AG08396 (cell line): ENCODE results near the gene POT1.

Source experiments
- DNase-seq: peaks from one replicate; pipeline ENCODE4 v3.0.0; 2012; ENCODE audit warnings: low spot score, mixed read lengths

Gene POT1

DNA sequence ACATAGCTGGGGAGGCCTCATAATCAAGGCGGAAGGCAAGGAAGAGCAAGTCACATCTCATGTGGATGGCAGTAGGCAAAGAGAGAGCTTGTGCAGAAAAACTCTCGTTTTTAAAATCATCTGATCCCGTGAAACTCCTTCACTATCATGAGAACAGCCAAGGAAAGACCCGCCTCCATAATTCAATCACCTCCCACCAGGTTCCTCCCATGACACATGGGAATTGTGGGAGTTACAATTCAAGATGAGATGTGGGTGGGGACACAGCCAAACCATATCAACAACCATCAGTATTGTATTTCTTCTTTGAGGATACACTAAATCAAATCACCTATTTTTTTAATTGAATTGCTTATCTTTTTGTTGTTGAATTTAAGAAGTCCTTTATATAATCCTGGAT lies 16.7 kb downstream of the POT1 start:
- DNase-seq, result no peak

DNA sequence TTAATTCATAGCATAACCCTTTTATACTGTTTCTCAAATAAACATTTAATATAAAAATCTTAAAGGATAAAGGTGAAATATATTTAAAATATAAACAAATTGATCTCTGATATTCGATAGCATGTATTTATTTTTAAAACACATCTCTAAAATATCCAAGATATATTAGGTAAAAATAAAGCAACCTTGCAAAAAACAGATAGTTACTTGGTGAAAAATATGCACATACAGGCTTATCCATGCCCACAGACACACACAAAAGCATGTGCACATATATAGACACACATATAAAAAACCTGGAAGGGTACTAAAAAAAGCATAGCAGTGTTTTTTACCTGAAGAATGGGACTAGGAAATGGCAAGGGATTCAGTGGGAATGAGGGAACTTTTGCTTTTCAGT lies 19.8 kb downstream of the POT1 start:
- no peak for DNase-seq

DNA sequence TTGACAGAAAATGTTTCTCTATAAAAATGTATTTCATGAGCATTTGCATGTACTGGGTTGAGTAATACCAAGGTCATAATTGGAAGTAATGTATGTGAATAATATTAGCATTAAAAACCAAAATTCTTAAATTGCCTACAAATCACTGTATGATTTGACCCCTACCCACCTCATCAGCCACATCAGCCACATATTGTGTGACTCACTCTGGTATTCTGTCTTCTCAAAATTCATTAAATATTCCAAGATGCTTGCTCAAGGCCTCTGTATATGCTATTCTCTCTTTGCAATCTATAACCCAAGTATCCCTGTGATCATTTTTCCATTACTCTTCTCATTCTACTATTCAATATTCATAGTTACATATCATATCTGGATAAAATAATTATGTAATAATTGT lies 21.4 kb downstream of the POT1 start:
- peak; percentile 3 for DNase-seq

DNA sequence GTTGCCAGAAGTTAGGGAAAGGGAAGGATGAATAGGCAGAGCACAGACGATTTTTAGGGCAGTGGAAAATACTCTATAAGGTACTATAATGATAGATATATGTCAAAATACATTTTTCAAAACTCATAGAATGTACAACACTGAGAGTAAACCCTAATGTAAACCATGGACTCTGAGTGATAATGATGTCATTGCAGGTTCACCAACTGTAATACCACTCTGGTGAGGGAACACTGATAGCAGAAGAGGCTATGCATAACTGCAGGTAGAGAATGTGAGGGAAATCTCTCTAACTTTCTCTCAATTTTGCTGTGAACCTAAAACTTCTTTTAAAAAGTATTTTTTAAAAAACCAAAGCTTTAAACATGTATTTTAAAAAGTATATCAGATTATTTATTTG lies 22.1 kb downstream of the POT1 start:
- DNase-seq, result no peak

DNA sequence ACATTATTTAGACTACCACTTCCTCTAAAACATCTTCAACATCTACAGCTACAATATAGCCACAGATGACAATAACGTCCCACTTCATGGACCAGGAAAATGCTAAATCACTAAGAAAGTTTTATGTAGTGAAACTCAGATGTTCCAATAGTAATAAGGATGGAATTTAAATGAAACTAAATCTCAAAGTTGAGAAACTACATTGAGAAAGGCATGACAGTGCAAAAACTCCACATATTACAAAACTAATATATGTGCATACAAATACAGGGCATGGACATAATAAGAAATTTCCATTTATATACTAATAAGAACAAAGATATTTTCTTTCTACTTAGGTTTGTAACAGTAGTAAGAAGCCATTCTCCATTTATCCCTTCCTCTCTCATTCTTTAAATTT lies 31.1 kb downstream of the POT1 start:
- DNase-seq, result no peak

DNA sequence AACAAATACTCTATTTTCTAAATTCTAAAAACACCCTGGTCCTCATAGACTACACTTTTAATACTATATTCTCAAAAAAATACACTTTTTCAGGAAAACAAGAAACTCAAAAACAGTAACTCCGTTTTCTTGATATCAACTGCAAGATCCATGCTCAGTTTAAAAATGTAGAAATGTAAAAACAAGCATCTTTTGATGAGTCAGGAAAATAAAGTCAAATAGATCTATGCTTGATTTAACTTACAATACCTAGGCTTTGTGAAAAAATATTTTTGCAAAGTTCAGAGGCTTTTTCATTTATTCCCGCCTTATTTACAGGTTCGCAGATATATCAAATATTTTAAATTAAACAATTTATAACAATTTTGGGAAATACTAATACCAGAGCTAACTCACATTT lies 33.6 kb downstream of the POT1 start:
- DNase-seq, result no peak

DNA sequence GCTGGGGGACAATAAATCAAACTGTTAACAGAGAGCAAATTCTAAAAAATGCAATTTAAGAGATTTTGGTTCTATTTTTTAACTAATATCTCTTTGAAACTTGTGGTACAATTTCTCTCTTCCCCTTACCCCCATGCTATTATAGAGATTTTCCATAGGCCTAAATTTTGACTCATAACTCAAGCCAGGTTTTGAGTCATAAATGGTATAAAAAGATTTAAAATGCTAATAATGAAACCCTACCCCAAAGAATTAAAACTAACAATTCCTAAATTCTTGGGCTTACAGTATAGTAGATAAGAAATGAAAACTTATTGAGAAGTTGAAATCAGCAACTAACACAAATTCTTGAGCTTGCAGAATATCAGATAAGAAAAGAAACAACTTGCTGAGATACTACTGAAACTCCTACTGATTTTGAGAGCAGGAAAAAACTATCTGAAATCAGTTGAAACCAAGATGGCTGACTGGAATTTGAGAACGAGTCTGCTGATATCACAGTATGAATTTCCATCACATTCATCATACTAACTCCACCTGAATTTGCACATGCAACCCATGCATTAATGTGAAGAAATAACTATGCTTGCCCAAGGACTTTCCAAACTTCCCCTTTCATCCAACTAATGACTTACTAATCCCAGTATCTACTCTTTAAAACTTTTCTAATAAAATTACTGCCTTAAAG lies 36.3 kb downstream of the POT1 start:
- no peak for DNase-seq

DNA sequence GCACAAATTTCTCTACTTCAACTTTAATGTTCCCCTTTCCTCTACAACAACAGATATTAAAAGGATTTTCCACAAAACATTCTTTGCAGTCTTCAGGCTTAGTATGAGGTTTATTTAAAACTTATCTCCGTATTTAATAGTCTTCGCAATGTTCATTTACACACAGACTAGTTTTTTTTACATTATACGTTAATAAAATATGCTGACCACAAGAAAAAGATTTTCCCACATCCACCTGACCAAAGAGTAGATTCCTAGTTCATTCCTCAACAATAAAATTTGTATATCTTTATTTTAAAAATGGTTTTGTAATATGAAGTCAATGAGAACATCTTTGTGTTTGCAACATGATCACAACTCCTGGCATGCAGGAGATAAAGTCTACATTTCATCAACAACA lies 42.4 kb downstream of the POT1 start:
- no peak for DNase-seq

DNA sequence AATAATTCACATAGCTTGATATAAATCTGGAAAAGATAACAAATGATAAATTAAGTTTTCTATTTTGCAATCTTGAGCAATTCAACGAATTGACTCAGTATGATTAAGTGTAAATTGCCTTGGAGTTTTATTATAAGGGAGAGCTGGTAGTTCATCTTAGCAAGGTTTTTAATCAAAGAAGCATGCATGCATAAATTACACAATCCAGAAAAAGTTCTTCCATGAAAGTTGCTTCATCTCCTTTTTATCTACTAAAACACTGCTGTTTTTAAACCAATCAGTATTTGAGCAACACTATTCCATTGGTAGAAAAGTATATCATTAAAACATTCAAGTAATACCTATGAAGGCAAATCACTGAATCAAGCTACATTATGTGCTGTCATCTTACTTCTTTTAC lies 47.6 kb downstream of the POT1 start:
- no peak for DNase-seq

DNA sequence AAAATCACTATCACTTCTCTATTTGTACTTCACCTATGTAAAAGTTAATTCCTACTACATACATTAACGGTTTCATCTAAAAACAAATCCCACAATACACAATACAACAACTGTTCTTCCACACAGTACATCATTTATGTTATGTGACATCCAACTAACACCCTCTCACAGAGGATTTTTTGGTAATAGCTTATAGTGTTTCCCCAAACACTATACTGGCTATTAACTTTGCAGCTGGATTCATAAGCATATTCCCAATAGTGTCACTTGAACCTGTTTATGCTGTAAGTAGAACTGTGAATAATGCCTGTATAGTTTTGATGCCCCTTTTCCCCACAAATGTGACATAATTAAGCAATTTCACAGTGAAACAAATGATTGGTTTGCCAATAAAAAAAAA lies 49.9 kb downstream of the POT1 start:
- DNase-seq, result no peak

DNA sequence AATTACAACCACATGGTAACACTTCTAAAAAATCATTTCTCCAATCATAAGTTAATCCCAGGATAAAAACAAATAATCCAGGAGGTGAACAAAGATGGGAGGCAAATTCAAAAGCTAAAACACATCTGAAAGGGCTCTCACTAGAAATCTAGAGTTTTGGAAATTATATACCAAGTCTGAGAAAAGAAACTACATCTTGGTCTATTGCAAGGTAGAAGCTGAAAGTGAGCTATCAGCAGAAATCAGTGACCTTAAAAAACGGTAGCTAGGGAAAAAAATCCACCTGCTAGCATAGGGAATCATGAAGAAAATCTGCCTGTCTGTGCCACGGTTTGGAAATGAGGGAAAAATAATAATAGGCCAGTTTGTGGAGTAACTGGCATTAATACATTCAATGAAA lies 50.5 kb downstream of the POT1 start:
- DNase-seq, result no peak

DNA sequence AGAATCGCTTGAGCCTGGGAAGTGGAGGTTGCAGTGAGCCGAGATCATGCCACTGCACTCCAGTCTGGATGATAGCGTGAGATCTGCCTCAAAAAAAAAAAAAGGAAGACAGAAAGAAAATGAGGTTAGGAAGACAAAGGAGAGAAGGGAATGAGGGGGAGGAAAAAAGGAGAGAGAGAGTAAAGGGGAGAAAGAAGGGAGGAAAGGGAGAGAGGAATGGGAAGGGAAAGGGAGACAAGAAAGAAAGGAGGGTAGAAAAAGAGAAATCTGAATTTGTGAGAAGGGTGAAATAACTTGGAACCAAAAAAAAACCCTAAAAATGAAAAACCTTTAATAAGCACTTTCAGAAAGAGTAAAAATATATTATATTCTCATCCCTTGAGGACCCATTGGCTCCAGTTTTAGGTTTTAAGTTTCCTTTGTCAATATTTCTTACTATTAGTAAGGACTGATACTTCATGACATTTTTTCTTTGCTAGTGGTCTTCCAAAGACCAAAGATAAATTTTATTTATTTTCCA lies 54.9 kb downstream of the POT1 start:
- DNase-seq, result no peak

DNA sequence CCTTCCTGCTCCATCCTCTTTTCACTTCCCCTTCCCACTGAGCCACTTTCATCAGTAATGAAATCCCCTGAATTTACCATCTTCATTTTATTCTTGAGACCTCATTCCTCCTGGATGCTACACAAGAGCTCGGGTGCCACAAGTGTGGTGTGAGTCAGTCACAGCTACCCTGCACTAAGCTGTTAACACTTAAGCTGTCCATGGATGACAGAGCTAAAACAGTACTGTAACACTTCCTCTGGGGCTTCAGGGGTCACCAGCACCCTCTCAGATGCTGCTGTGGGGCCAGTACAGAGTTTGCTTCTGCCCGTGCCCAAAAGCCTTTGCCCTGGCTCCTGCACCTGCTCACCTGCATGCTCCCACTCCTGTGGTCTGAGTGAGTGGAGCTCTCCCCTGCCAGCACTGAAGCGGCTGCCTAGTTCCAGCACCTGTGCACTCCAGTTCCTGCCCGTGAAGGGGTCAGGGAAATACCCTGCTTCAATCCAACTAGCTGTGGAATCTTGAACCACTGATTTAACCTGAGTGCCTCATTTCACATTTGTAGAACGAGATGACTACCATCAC lies 71.9 kb downstream of the POT1 start:
- no peak for DNase-seq

DNA sequence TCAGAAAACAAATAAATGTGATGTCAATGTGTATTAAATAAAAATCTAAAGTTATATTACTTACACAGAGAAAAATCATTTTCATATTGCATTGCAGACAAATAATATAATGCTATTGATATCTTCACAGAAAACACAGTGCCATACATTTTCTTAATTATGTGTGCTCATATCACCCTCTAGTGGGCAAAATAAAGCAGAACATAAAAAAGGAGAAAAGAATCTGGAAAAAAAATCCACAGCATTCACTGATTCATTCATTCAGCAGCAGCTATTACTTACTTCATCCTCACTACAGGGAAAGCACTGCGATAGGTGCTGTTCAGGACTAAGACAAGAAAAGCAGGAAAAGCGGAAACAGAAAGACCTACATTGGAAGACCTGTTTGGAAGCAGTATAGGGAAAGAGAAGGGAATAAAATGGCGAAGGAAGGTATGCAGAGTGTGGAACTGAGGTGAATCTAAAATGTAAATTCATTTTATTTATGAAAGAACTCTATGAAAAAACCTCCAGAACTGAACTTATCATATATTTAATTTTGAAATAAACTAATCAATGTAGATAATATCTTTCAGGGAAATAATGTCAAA lies 73.2 kb downstream of the POT1 start:
- peak; percentile 12 for DNase-seq

DNA sequence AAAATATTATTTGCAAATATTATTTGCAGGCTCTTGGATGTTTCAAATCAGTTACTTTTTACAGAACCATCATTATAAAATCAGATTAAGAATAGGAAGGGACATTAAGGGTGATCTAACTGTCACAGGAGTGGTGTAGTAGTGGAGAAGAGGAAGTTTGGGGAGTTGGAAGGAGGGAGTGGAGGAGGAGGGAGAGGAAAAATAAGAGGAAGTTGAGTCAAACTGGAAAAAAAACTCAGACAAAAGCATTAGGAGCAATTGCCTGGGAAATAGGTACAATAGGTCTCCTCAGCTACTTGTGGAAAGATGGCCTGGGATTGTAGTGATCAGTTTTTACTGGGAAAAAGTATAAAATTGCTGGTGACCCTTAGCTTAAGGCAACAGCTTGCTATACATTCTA lies 86.3 kb downstream of the POT1 start:
- DNase-seq, result no peak

DNA sequence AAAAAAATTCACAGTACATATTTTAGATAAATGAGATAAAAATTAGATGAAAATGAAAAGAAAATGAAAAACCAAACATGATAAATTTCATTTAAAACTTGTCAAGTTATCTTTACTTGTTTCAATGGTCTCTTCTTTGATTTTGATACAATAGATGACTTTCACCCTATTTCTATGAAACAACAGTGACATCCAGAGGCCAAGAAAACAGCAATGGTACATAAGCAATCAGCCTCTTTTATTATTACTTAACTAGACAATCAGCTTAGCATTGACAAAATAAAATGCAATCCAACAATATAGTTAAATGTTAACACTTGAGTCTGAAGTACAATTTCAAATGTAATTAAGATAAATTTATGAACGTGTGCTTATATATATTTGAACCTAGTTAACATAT lies 89.2 kb downstream of the POT1 start:
- DNase-seq, result no peak

DNA sequence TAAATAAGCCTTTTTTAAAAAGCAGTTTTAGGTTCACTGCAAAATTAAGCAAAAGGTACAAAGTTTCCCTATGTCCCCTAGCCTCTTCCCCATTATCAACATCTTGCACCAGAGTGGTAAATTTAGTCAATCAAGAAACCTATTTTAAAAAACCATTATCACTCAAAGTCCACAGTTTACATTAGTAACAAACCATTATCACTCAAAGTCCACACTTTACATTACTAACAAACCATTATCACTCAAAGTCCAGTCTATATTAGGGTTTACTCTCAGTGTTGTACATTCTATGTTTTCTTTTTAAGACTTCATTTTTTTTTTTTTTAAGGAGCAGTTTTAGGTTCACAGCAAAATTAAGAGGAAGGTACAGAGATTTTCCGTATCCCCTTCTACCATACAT lies 89.9 kb downstream of the POT1 start:
- no peak for DNase-seq

DNA sequence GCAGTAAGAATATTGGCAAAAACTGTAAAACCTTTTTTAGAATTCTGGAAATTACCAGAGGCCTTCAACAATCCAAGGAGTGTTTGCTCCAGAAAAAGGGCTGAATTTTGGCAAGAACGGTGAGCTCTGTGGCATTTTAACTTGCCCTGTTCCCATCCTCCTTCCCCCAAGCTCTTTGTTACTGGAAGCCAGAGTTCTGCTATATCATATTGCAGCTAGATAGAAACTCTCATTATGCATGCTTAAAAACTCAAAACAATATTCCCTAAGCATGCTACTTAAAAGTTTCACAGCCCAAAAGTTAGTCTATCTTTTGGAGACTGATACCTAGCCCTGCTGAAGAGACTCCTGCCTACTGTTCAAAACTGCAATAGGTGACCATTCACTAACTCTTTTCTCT lies 93.5 kb downstream of the POT1 start:
- no peak for DNase-seq

DNA sequence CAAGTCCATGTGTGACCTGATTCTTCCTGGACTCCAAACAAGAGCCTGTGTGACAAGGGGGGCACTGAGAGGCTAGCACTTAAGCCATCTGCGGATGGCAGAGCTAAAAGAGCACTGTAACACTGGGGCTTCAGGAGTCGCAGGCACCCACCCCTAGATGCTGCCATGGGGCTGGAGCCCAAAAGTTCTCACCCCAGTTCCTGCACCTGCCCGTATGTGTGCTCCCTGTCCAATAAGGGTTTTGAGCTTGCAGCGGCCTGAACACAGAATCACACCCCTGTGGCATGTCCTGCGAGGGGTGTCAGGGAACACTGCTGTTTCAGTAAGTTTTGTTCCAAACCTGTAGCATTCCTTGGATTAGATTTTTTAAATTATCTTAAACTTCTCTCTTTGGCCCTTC lies 110.8 kb downstream of the POT1 start:
- no peak for DNase-seq

DNA sequence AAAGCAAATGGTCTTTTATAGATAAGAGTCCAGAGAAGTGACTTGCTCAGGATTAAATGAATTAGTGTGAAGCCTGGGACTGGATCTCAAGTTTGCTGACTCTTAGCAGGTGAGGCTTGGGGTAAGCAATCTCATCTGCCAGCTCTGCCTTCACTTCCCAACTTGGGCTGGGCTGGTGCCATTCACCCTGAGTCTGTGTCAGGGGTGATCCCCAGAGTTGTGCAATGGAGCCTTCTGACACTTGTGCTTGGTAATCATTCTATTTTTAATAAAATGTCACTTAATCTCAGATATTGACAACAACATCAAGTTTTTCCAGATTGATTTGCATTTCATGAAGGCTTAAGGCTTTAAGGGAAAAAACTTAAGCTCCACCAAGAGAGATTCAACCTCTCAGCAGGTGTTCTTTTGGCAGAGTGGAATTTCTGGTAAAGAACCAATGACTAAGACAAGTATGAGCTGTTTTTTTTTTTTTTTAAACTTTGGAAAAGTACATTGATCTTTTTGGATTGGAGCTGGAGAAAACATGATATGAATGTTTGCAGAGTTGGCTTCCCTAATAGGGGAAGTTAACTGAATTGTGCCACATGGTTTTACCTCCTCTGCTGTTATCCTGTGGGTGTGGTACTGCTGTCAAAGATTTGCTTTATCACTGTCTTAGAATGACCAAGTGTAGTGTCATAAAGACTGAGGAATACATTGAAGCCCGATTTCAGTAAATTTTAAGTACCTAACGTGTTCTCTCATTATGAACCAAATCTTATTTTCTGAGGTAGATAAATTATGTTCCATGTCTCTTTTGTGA lies 115.4 kb downstream of the POT1 start:
- no peak for DNase-seq

DNA sequence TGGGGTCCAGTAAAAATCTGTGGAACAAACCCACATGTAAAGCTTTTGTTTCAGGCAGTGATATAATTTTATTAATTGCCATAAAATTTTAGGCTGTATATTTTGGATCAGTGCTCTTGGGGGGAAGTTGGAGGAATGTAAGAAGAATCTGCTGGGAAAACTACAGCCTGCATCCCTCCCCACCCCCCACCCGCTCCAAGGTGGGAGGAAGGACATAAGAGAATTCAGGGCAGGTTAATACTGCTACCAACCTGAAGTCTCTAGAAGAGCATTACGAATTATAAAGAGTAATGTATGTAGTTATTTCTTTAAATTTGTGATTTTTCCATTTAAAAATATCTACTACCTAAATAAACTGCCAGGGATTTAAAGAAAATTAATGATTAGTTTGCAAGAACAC lies 116.9 kb downstream of the POT1 start:
- no peak for DNase-seq

DNA sequence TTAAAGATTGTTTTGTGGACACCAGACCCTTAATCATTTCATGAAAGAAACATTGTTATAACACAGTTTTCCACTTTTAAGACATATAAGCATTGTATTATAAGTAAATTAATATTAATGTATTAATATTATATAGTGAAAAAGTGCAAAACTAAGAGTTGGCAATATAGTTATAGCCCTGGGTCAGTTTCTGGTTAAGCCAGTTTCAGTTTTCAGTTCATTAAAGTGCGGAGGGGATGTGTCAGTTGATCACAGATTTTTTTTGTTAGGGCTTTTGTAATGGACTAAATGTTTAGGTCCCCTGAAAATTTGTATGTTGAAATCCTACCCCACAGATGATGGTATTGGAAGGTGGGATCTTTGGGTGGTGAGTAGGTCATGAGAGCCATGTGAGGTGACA lies 118.3 kb downstream of the POT1 start:
- DNase-seq, result no peak

DNA sequence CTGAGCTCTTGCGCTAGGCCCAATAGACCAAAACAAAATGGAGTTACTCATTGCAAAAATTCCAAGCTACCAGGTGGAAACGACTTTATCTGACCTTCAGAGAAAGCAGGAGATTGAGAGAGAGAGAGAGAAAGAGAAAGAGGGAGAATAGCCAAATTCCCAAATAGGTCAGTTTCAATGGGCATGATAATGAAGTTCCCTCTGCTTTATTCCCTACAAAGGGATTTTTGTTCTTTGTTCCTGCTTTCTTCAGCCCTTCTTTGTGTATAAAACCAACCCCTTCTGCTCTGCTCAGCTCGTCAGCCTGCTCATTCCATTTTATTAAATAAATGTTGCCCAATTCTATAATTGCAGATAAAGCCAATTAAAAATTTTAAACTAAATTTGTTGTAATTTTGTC lies 119.0 kb downstream of the POT1 start:
- no peak for DNase-seq
